K562 (cell line): ENCODE results near the gene THYN1. TPM values are rescaled to one million over a fixed set of nuclear protein-coding genes. Genes with fewer than 3 reads are reported as not detected.

Source experiments
- ATAC-seq: fragments of 200-7000 bp; cut with Tn5 transposase; 3 replicates; pipeline ENCODE4 v1.9.1; 2020; ENCODE audit warnings: moderate library complexity
- BruUV-seq: library from RNA; stranded (reverse); fragments of 400-500 nt; replicated peaks from 2 replicates; lab custom pipeline; 2021; lab: Mats Ljungman, UMichigan
- CTCF ChIA-PET: fragments of 300-600 bp; formaldehyde crosslinking; extraction: SDS; loops from one replicate; lab custom pipeline; 2021; ENCODE audit warnings: low intra/inter-chr PET ratio; lab: Yijun Ruan, JAX
- POLR2A ChIA-PET: fragments of 300-600, 350-650 bp; sonication (Branson Sonifier 250); formaldehyde crosslinking; extraction: SDS; loops from one replicate; lab custom pipeline; 2021; ENCODE audit warnings: antibody characterized with exemption, inconsistent platforms; lab: Yijun Ruan, JAX
- DNase-seq, 4 experiments: peaks; one replicate each; pipeline versions ENCODE4 v3.0.0 to v3.0.0-alpha.2; 2011 to 2018; ENCODE audit warnings: low spot score in 3 of 4, mixed read lengths in 3 of 4; ENCODE audit errors: extremely low read depth in 1 of 4
- FAIRE-seq: peaks from 2 replicates; lab custom pipeline; 2011; peaks lifted over from hg19 to GRCh38; lab: Jason Lieb, UNC
- H2AFZ ChIP-seq: 2 replicates; pipeline ENCODE4 v1.6.0; 2011; ENCODE audit warnings: low read depth, low read length, control low read depth, inconsistent platforms
- H3K27ac ChIP-seq: fragments of 200-600 bp; 3 replicates; pipeline ENCODE4 v1.8.0; 2011; ENCODE audit warnings: low read depth, mild to moderate bottlenecking, control low read depth, inconsistent platforms, low read length, moderate library complexity, mixed read lengths; ENCODE audit errors: extremely low read depth
- H3K27me3 ChIP-seq, 2 experiments: fragments of 300-600 bp in 1 of 2; 2 replicates in 1 of 2; 3 replicates in 1 of 2; pipeline versions ENCODE4 v1.6.0 to v1.8.0; 2011; ENCODE audit warnings: inconsistent platforms in 2 of 2, low read length in 2 of 2, mild to moderate bottlenecking in 1 of 2, mixed read lengths in 1 of 2, moderate library complexity in 1 of 2; ENCODE audit not compliant: control insufficient read depth in 2 of 2, insufficient read depth in 2 of 2
- H3K36me3 ChIP-seq: fragments of 300-600 bp; 3 replicates; pipeline ENCODE4 v1.8.0; 2011; ENCODE audit warnings: mild to moderate bottlenecking, low read length, inconsistent platforms; ENCODE audit not compliant: control insufficient read depth, insufficient read depth
- H3K4me1 ChIP-seq, 2 experiments: fragments of 200-600 bp in 1 of 2; replicated peaks in 1 of 2; 2 replicates in 1 of 2; 3 replicates in 1 of 2; pipeline versions ENCODE4 v1.5.1 to v1.8.0; 2011; ENCODE audit warnings: inconsistent platforms in 2 of 2, low read length in 2 of 2, mild to moderate bottlenecking in 1 of 2, mixed read lengths in 1 of 2, moderate library complexity in 1 of 2; ENCODE audit not compliant: control insufficient read depth in 2 of 2, insufficient read depth in 2 of 2
- H3K4me2 ChIP-seq: 2 replicates; pipeline ENCODE4 v1.6.1; 2011; ENCODE audit warnings: low read length, control low read depth, inconsistent platforms, mixed read lengths; ENCODE audit not compliant: insufficient read depth
- H3K4me3 ChIP-seq: fragments of 200-600 bp; sonication (generic), shearing (Covaris generic); 2 replicates; pipeline ENCODE4 v1.5.1; 2016; ENCODE audit warnings: control low read depth, inconsistent platforms
- H3K79me2 ChIP-seq: fragments of 200-600 bp; 3 replicates; pipeline ENCODE4 v1.8.0; 2011; ENCODE audit warnings: low read length, inconsistent platforms; ENCODE audit not compliant: control insufficient read depth, insufficient read depth
- H3K9ac ChIP-seq, 2 experiments: 2 replicates each; pipeline versions ENCODE4 v1.6.0 to v1.6.1; 2011; ENCODE audit warnings: low read depth in 2 of 2, low read length in 2 of 2, control low read depth in 1 of 2, inconsistent platforms in 1 of 2, mild to moderate bottlenecking in 1 of 2, mixed read lengths in 1 of 2; ENCODE audit not compliant: insufficient read depth in 1 of 2
- H3K9me1 ChIP-seq: one replicate; pipeline ENCODE4 v1.6.0; 2011; ENCODE audit warnings: inconsistent platforms, mild to moderate bottlenecking, low read length, moderate library complexity; ENCODE audit not compliant: control insufficient read depth, insufficient read depth
- H3K9me3 ChIP-seq: replicated peaks from 2 replicates; pipeline ENCODE4 v1.5.1; 2011; ENCODE audit warnings: low read depth, low read length, inconsistent platforms; ENCODE audit not compliant: control insufficient read depth, insufficient read depth
- H4K20me1 ChIP-seq: replicated peaks from 2 replicates; pipeline ENCODE4 v1.6.1; 2011; ENCODE audit warnings: low read length, inconsistent platforms, mixed read lengths; ENCODE audit not compliant: control insufficient read depth, insufficient read depth
- CREBBP ChIP-seq: IDR thresholded peaks from one replicate; pipeline ENCODE4 v1.6.1; 2012; ENCODE audit warnings: low read depth, mild to moderate bottlenecking, control low read depth, inconsistent platforms, low read length
- MAFK ChIP-seq: IDR thresholded peaks from 2 replicates; pipeline ENCODE4 v1.6.1; 2011; ENCODE audit warnings: low read length, improper control_type of control experiment
- RBM17 ChIP-seq: fragments of 200-400 bp; formaldehyde crosslinking; IDR thresholded peaks from 2 replicates; pipeline ENCODE4 v1.6.1; 2017; ENCODE audit warnings: low read depth, mild to moderate bottlenecking, low read length, borderline replicate concordance
- RBM25 ChIP-seq: fragments of 200-400 bp; formaldehyde crosslinking; IDR thresholded peaks from 2 replicates; pipeline ENCODE4 v1.6.1; 2018; ENCODE audit warnings: low read length, low read depth, moderate library complexity; ENCODE audit not compliant: severe bottlenecking
- ZNF766 ChIP-seq: fragments of 200-800 bp; sonication (Bioruptor generic); conservative IDR thresholded peaks from 2 replicates; pipeline ENCODE4 v1.6.1; 2016; ENCODE audit warnings: missing genetic modification characterization, missing compliant biosample characterization
- WGBS: fragments of 100-300 bp; shearing (Covaris generic); methylation state at CpG from one replicate; pipeline ENCODE4 v1.1.6; 2016; ENCODE audit warnings: low coverage, mixed read lengths; ENCODE audit not compliant: insufficient coverage; ENCODE audit errors: missing lambda C conversion rate; 5-methylcytosine and 5-hydroxymethylcytosine counted together
- in situ Hi-C: fragments of 300-500 bp; cut with MboI; formaldehyde crosslinking; loops from 4 replicates; pipeline ENCODE4 v1.15.0; 2018; ENCODE audit warnings: inconsistent platforms, mixed read lengths
- intact Hi-C: fragments of 100-400 bp; cut with micrococcal nuclease; formaldehyde crosslinking; loops from 2 replicates; pipeline ENCODE4 v1.14.2; 2022
- polyA plus RNA-seq, 8 experiments: library from polyadenylated mRNA; depleted of rRNA in 4 of 8; stranded (reverse) in 5 of 8; unstranded in 3 of 8; fragments of >200 nt; fragmentation: Nextera tagmentation in 2 of 8; fragmentation: Illumina TruSeq in 1 of 8; extraction: Ambion mirVana in 2 of 8; extraction: Trizol in 1 of 8; gene quantifications; 2 replicates each; pipeline versions ENCODE4 v1.2.1 to v1.2.3, GENCODE V29; 2011 to 2014; ENCODE audit warnings: inconsistent platforms in 1 of 8, missing spikeins in 1 of 8
- total RNA-seq, 7 experiments: library from RNA; depleted of rRNA in 6 of 7; stranded (reverse); fragments of >200 nt in 6 of 7; fragmentation: Illumina TruSeq in 2 of 7; extraction: Trizol in 2 of 7; gene quantifications; 2 replicates each; pipeline versions ENCODE4 v1.2.1 to v1.2.3, GENCODE V29; 2011 to 2021; ENCODE audit warnings: low replicate concordance in 1 of 7
- TF ChIP-seq, protein P1 (sequence below): sonication (generic); formaldehyde crosslinking; IDR thresholded peaks from 2 replicates; pipeline ENCODE4 v1.8.1; 2022; ENCODE audit warnings: missing genetic modification reagents
- TF ChIP-seq, protein P2 (sequence below): fragments of 450-650 bp; IDR thresholded peaks from 2 replicates; pipeline ENCODE4 v1.6.1; 2016

THYN1 gene
- total and polyA plus RNA-seq, 9 of the 15 experiments (the other 6 are each of a cell fraction or from before 2014, with no cell fraction given), result 54.9 to 279 (median 104) TPM

- TF ChIP-seq, protein P1, sequence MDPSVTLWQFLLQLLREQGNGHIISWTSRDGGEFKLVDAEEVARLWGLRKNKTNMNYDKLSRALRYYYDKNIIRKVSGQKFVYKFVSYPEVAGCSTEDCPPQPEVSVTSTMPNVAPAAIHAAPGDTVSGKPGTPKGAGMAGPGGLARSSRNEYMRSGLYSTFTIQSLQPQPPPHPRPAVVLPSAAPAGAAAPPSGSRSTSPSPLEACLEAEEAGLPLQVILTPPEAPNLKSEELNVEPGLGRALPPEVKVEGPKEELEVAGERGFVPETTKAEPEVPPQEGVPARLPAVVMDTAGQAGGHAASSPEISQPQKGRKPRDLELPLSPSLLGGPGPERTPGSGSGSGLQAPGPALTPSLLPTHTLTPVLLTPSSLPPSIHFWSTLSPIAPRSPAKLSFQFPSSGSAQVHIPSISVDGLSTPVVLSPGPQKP (CRISPR knock-in tag), result no peak
- TF ChIP-seq CREBBP (no peak), RBM17 (no peak), RBM25 (no peak), ZNF766 (no peak)
Observed at GRCh38 chr11:134231958-134232659, 21.0 kb downstream of the THYN1 start (continued).

DNA sequence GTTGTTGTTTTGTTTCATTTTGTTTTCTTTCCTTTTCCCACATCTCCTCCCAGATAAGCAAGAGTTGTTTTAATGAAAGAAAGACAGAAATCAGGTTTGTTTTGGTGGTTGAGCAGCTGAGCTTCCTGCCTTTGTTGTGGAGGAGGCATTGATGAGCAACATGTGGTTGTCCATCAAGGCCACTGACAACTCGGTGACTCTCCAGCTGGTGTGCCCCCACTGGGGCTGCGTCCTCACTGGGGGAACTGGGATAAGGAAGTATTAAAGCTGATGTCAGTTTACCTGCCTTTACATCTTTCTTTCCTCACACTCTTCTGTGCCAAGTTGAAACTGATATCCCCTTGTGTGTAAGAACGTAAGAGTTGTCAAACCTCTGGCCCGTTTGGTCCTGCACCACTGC, 22.8 kb downstream of the THYN1 start:
- Histone ChIP-seq H3K4me3 (no peak overlapping the region), H3K27ac (no peak overlapping the region), H3K36me3 (peaks cover 37% of the 10 kb centered on the region), H2AFZ (no peak overlapping the region), H3K4me1 (peaks cover 26 to 59% of the 10 kb centered on the region in 2 experiments), H3K27me3 (no peaks in the 10 kb centered on the region), H4K20me1 (peaks cover 7% of the 10 kb centered on the region; the same call in 1 of the 2 replicates), H3K4me2 (no peak overlapping the region), H3K9me1 (peaks cover 5% of the 10 kb centered on the region), H3K79me2 (peaks cover 88% of the 10 kb centered on the region), H3K9me3 (no peaks in the 10 kb centered on the region), H3K9ac (no peak overlapping the region)
- TF ChIP-seq, protein P2, sequence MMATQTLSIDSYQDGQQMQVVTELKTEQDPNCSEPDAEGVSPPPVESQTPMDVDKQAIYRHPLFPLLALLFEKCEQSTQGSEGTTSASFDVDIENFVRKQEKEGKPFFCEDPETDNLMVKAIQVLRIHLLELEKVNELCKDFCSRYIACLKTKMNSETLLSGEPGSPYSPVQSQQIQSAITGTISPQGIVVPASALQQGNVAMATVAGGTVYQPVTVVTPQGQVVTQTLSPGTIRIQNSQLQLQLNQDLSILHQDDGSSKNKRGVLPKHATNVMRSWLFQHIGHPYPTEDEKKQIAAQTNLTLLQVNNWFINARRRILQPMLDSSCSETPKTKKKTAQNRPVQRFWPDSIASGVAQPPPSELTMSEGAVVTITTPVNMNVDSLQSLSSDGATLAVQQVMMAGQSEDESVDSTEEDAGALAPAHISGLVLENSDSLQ, result 0 out of 2 replicates have a peak, but pooled peaks have one; percentile 8
- no peak for TF ChIP-seq MAFK
- no peak for FAIRE-seq
- in situ Hi-C loops, result no loop called here
- ChIA-PET POLR2A (no interaction called here), CTCF (no interaction called here)
- whole genome bisulfite sequencing, result 56% methylated on average over 4 of the region's 4 CpGs
- no peak for DNase-seq
- BruUV-seq, result no TSS peak
- no peak for ATAC-seq
- intact Hi-C loops, result no loop called here
